ENCODE data around the gene RNF220. TPM values are rescaled to one million over a fixed set of nuclear protein-coding genes. Genes with fewer than 3 reads are reported as not detected.

RNF220 gene
- polyA plus RNA-seq, 1 of the 3 experiments (the other 2 are of a cell fraction) = 83.7 TPM

DNA sequence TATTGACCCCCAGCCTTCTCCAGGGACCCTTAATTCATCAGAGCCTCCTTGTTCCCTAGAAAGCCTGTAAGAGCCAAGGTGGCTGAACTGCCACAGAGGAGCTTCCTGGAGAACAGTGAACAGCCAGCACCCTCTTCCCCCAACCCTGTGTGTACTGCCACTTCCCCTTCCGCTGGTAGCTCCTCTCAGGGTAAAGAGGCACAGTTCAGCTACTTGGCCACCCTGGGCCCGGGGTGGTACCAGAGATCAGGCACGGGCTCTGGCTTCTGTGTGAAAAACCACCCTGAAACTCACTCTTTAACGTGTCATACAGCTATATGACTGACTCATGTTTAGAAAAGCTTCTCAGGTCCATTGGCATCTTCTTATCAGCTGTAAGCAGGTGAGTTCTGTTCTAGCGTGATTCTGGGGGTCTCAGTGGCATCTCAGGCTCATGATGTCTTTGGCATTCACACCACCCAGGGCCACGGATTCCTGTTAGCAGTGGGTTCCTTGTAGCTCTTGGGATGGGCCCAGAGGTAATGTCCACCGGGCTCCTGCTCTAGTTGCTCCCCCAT, 291.8 kb downstream of the RNF220 start:
- Histone ChIP-seq H3K4me3 (ENCODE audit: low read depth in 2 of 2, low read length in 1 of 2) (no peak overlapping the region), H3K79me2 (ENCODE audit: insufficient read depth) (no peaks in the 10 kb centered on the region), H3K9ac (no peak overlapping the region), H3F3A (replicated peaks; ENCODE audit: insufficient read depth) (no peaks in the 10 kb centered on the region), H3K27ac (ENCODE audit: low read depth in 2 of 2, low read length in 1 of 2) (no peak overlapping the region), H4K20me1 (ENCODE audit: insufficient read depth) (no peaks in the 10 kb centered on the region), H3K9me2 (no peaks in the 10 kb centered on the region), H3K36me3 (replicated peaks in 1 of 2; ENCODE audit: control insufficient read depth in 1 of 2, insufficient read depth in 2 of 2, low read length in 1 of 2) (no peaks in the 10 kb centered on the region), H3K27me3 (ENCODE audit: insufficient read depth) (no peaks in the 10 kb centered on the region), H3K9me3 (no peaks in the 10 kb centered on the region), H3K4me2 (no peak overlapping the region), H2AFZ (ENCODE audit: low read depth) (no peak overlapping the region), H3K4me1 (ENCODE audit: control insufficient read depth in 1 of 2, insufficient read depth in 2 of 2, low read depth in 1 of 2, low read length in 1 of 2) (no peaks in the 10 kb centered on the region)
- WGBS (ENCODE audit: low lambda C conversion rate) = 61% methylated on average over 7 of the region's 7 CpGs
- ChIA-PET CTCF (interaction anchor here (1.0 to 1.4 kb wide), 4 partner anchors 10 to 21 kb away, joined by 3 to 5 read pairs (median 4); no protein-coding TSS in a partner anchor), POLR2A (no interaction called here)
- TF ChIP-seq SIN3A (IDR thresholded peaks at IDR 0.05; ENCODE audit: borderline replicate concordance, low read depth, low read length) = no peak
- no peak for TF ChIP-seq FOXJ3 (CRISPR knock-in tag; IDR thresholded peaks at IDR 0.05)
- TF ChIP-seq RCOR1 (IDR thresholded peaks at IDR 0.05; ENCODE audit: low read length) = no peak
- no peak for TF ChIP-seq GATA2 (CRISPR knock-in tag; IDR thresholded peaks at IDR 0.05)
- TF ChIP-seq EP300 (IDR thresholded peaks at IDR 0.05; ENCODE audit: borderline replicate concordance in 1 of 2, low read depth in 1 of 2, low read length in 1 of 2) = no peak
- TF ChIP-seq TCF12 (IDR thresholded peaks at IDR 0.05) = no peak
- no peak for TF ChIP-seq RXRA (IDR thresholded peaks at IDR 0.05; ENCODE audit: borderline replicate concordance, low read depth)
- TF ChIP-seq JUND (IDR thresholded peaks at IDR 0.05) = no peak
- no peak for TF ChIP-seq RFX5 (IDR thresholded peaks at IDR 0.05; ENCODE audit: low read length)
- TF ChIP-seq USF1 (IDR thresholded peaks at IDR 0.05; ENCODE audit: borderline replicate concordance, low read depth) = no peak
- TF ChIP-seq POLR2AphosphoS5 (IDR thresholded peaks at IDR 0.05; ENCODE audit: low read depth, low read length) = no peak
- no peak for TF ChIP-seq FOXM1 (IDR thresholded peaks at IDR 0.05; ENCODE audit: low read depth)
- TF ChIP-seq EZH2phosphoT487 (IDR thresholded peaks at IDR 0.05; ENCODE audit: borderline replicate concordance, low read depth) = no peak
- TF ChIP-seq MEF2A (IDR thresholded peaks at IDR 0.05; ENCODE audit: borderline replicate concordance, low read depth) = no peak
- TF ChIP-seq TAF1 (IDR thresholded peaks at IDR 0.05; ENCODE audit: borderline replicate concordance, low read depth, low read length) = no peak
- DNase-seq = no peak

DNA sequence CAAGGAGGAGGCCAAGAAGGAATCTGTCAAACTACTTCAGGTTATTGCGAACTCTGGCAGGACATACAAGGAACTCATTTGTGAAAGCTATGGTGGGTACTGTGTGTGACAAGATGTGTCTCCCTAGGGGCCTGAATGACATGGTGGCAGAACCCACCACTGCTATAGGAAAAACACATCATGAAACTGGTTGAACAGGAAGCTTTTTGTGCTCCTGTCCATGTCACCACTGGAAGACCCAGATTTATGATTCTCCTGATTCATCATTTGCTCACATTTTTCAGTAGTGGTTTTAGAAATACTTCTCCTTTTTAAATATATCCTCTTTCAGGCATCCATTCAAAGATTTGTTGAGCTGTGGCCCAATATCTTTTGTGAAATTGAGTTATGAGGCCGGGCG, 293.1 kb downstream of the RNF220 start:
- H3K4me2 ChIP-seq = no peak overlapping the region
- CTCF ChIA-PET = interaction anchor here (1.4 kb wide), 1 partner anchor 9 kb away, joined by 4 read pairs; no protein-coding TSS in a partner anchor
- H3K4me1 ChIP-seq (ENCODE audit: control insufficient read depth in 1 of 2, insufficient read depth in 2 of 2, low read depth in 1 of 2, low read length in 1 of 2) = no peaks in the 10 kb centered on the region
- H4K20me1 ChIP-seq (ENCODE audit: insufficient read depth) = no peaks in the 10 kb centered on the region
- H2AFZ ChIP-seq (ENCODE audit: low read depth) = no peak overlapping the region
- no peaks in the 10 kb centered on the region for H3K9me2 ChIP-seq
- WGBS (ENCODE audit: low lambda C conversion rate) = 94% methylated on average over 3 of the region's 3 CpGs
- no peaks in the 10 kb centered on the region for H3K79me2 ChIP-seq (ENCODE audit: insufficient read depth)
- POLR2A ChIA-PET = no interaction called here
- H3F3A ChIP-seq (replicated peaks; ENCODE audit: insufficient read depth) = no peaks in the 10 kb centered on the region
- DNase-seq = no peak
- no peaks in the 10 kb centered on the region for H3K36me3 ChIP-seq (replicated peaks in 1 of 2; ENCODE audit: control insufficient read depth in 1 of 2, insufficient read depth in 2 of 2, low read length in 1 of 2)
- H3K27ac ChIP-seq (ENCODE audit: low read depth in 2 of 2, low read length in 1 of 2) = no peak overlapping the region
- no peaks in the 10 kb centered on the region for H3K27me3 ChIP-seq (ENCODE audit: insufficient read depth)
- H3K9me3 ChIP-seq = no peaks in the 10 kb centered on the region
- H3K9ac ChIP-seq = no peak overlapping the region
- H3K4me3 ChIP-seq (ENCODE audit: low read depth in 2 of 2, low read length in 1 of 2) = no peak overlapping the region
- TF ChIP-seq SMC3 (IDR thresholded peaks at IDR 0.05; ENCODE audit: low read depth, low read length) = no peak
- TF ChIP-seq, protein P1, sequence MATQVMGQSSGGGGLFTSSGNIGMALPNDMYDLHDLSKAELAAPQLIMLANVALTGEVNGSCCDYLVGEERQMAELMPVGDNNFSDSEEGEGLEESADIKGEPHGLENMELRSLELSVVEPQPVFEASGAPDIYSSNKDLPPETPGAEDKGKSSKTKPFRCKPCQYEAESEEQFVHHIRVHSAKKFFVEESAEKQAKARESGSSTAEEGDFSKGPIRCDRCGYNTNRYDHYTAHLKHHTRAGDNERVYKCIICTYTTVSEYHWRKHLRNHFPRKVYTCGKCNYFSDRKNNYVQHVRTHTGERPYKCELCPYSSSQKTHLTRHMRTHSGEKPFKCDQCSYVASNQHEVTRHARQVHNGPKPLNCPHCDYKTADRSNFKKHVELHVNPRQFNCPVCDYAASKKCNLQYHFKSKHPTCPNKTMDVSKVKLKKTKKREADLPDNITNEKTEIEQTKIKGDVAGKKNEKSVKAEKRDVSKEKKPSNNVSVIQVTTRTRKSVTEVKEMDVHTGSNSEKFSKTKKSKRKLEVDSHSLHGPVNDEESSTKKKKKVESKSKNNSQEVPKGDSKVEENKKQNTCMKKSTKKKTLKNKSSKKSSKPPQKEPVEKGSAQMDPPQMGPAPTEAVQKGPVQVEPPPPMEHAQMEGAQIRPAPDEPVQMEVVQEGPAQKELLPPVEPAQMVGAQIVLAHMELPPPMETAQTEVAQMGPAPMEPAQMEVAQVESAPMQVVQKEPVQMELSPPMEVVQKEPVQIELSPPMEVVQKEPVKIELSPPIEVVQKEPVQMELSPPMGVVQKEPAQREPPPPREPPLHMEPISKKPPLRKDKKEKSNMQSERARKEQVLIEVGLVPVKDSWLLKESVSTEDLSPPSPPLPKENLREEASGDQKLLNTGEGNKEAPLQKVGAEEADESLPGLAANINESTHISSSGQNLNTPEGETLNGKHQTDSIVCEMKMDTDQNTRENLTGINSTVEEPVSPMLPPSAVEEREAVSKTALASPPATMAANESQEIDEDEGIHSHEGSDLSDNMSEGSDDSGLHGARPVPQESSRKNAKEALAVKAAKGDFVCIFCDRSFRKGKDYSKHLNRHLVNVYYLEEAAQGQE (IDR thresholded peaks at IDR 0.05; ENCODE audit: low read depth, low read length) = no peak
- TF ChIP-seq RFX5 (IDR thresholded peaks at IDR 0.05; ENCODE audit: low read length) = no peak
- no peak for TF ChIP-seq CHD2 (IDR thresholded peaks at IDR 0.05; ENCODE audit: low read length, partially characterized antibody)
- no peak for TF ChIP-seq NFIC (IDR thresholded peaks at IDR 0.05; ENCODE audit: borderline replicate concordance)
- TF ChIP-seq JUND (IDR thresholded peaks at IDR 0.05) = no peak
- TF ChIP-seq, protein P2, sequence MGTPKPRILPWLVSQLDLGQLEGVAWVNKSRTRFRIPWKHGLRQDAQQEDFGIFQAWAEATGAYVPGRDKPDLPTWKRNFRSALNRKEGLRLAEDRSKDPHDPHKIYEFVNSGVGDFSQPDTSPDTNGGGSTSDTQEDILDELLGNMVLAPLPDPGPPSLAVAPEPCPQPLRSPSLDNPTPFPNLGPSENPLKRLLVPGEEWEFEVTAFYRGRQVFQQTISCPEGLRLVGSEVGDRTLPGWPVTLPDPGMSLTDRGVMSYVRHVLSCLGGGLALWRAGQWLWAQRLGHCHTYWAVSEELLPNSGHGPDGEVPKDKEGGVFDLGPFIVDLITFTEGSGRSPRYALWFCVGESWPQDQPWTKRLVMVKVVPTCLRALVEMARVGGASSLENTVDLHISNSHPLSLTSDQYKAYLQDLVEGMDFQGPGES (IDR thresholded peaks at IDR 0.05; ENCODE audit: low read depth, low read length) = no peak
- TF ChIP-seq SIN3A (IDR thresholded peaks at IDR 0.05; ENCODE audit: borderline replicate concordance, low read depth, low read length) = no peak
- no peak for TF ChIP-seq ZBTB33 (IDR thresholded peaks at IDR 0.05; ENCODE audit: borderline replicate concordance, low read depth)

Data from SK-N-SH (cell line).